HG03095 (cell line): ENCODE data around the gene LIMS1.
"Not testable (repeated sequence)": the region's sequence is repeated elsewhere in the genome, so short reads cannot be mapped to it uniquely, and the experiment has no call there.

Experiments used
- ATAC-seq: cut with Tn5 transposase; IDR thresholded peaks from one replicate; pipeline ENCODE4 v1.9.1; 2021; ENCODE audit warnings: moderate library complexity; ENCODE audit not compliant: unreplicated experiment

Gene LIMS1

DNA sequence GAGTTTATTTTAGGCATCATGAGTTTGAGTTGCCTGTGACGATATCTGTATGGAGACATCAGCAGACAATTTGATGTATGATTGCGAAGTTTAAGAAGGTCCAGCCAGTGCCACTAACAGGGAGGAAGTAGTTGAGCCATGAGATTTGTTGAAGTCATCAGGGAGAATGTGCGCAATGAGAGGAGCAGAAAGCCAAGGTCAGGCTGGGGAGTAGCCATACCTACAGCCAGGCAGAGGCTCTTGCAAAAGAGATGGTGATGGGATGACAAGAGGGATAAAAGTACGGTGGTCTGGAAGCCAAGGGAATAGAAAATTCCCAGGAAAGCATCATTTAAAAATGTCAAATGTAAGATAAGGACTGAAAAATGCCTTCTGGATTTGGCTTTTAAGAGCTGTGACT, 51.2 kb downstream of the LIMS1 start:
- no peak for ATAC-seq

DNA sequence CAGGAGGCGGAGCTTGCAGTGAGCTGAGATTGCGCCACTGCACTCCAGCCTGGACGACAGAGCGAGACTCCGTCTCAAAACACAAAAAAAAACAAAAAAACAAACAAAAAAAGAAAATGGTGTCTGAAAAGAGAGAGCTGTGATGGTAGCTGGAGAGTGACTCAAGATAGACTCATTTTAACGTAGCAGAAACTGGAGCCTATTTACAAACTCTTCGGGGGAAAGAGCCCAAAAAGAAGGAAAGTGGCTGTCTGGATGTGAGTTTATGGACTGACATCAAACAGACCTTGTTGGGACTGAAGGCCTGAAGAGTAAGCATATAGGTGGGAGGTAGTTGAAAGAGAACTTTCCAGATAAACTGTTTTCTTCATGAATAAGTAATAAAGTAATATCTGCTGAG, 51.8 kb downstream of the LIMS1 start:
- ATAC-seq = no peak

DNA sequence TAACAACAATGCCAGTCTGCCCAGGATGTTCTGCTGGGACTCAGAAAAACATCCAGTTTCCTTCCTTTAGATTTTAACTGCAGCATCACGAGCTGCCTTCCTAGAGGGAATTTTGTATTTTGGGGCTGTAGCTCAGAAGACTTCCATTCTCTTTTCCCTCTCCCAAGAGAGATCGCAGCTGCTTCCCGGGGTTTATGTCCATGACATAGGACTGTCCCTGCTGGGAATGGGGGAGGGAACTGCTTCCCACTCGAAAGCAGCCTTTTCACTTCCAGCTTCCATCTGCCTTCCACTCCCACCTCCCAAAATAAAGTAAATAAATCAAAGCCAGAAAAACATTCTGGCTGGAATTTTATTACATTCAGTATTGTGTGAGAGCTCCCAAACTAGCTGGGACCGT, 52.4 kb downstream of the LIMS1 start:
- no peak for ATAC-seq

DNA sequence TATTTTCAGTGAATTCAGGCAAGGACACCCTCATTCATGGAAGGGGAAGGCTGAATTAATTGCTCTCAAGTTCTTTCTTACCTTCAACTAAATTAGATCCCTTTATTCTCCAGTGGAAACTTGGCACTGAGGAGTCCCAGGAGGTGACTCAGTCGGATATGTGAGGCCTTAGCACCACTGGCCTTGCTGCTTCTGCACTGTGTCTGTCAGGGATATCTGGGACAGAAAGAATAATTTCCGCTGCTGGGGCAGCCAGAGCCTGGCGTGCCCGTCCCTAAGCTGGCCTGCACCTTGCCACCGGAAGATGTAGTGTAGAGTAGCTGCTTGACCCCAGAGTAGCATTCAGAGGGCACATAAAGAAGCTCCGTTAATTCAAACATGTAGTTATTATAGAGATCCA, 53.4 kb downstream of the LIMS1 start:
- ATAC-seq = no peak

DNA sequence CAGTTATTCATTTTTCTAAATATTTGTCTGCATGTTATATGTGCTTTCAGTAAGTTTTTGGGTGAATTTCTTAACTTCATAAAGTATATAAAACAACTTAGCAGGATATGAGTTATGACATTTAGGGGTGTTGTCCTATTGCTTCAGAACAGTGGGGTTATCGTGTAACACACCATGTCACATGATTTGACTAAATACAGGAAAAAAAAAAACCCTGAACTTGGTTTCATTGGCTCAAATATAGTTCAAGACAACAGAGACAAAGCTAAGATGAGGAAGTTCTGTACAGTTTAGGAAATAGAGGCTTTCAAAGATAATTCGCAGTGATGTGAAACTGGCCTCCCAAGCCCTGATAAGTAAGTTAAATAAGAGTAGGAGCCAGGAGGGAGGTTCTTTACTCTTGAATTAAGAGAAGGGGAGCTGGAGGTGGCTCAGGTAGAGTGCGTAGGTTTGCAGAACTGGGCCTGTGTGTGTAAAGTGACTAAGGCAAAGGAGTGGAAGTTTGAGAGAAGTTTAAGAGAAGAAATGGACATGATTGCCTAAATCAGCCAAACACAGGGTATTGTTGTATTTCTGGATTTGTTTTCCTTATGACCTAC, 53.9 kb downstream of the LIMS1 start:
- no peak for ATAC-seq

DNA sequence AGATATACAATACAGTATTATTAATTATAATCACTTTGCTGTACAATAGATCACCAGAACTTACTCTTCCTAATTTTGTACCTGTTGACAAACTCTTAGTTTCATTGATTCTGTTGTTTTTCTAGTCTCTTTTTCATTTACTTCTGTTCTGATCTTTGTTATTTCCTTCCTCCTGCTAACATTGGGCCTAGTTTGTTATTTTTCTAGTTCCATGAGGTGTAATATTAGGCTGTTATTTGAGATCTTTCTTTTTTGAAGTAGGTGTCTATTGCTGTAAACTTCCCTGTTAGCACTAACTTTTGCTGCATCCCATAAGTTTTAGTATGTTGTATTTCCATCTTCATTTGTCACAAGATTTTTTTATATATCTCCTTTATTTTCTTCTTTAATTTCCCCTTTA, 55.1 kb downstream of the LIMS1 start:
- ATAC-seq = no peak

DNA sequence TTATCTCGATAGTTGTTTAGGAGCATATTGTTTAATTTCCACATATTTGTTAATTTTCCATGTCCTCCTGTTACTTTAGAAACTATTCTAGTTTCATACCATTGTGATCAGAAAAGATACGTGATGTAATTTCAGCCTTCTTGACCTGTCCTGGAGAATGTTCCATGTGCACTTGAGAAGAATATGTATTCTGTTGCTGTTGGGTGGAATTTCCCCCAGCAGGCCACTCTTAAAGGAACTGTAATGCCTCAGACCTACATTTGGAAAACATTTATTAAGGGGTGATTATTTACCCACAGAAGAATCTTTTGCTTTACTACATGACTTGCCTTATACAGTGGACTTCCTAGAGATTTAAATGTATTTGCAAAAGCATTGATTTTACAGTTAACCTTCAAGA, 55.5 kb downstream of the LIMS1 start:
- no peak for ATAC-seq

DNA sequence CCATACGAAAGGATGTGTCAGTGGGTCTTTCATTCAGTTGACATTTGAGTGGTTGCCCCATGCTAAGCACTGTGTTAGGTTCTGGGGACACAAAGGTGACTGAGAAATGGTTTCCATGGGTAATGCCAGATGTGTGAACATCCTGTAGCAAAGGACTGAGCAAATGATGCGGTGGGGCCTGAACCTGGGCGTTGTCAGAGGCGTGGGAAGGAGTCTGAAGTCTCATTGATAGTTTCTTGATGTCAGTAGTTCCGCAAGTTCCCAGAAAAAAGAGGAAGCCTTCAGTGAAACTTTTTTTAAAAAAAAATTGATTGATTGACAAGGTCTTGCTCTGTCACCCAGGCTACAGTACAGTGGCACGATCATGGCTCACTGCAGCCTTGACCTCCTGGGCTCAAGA, 56.9 kb downstream of the LIMS1 start:
- ATAC-seq = no peak

DNA sequence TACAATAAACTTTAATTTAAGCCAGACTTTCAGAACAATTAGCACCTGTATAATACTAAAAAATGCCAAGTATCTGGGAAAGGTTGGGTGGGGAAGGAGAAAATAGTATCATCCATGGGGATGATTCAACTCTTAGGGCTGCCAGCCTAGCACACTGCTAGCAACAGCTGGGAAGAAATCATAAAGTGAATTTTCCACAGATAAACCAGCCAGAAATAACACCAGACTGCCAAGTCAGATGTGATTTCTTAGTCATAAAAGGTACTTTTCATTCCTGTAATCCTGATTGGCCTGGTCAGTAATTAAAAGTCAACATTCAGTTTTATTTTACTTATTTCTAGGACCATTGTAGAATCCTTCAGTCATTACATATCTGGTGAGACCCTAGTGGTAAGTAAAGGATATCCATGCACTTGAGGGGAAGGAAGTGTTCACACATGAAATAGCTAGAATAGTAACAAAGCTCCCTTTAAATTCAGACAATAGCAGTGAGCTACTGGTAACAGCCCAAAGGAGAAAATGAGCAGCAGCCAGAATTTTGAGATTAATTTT, 59.4 kb downstream of the LIMS1 start:
- no peak for ATAC-seq

DNA sequence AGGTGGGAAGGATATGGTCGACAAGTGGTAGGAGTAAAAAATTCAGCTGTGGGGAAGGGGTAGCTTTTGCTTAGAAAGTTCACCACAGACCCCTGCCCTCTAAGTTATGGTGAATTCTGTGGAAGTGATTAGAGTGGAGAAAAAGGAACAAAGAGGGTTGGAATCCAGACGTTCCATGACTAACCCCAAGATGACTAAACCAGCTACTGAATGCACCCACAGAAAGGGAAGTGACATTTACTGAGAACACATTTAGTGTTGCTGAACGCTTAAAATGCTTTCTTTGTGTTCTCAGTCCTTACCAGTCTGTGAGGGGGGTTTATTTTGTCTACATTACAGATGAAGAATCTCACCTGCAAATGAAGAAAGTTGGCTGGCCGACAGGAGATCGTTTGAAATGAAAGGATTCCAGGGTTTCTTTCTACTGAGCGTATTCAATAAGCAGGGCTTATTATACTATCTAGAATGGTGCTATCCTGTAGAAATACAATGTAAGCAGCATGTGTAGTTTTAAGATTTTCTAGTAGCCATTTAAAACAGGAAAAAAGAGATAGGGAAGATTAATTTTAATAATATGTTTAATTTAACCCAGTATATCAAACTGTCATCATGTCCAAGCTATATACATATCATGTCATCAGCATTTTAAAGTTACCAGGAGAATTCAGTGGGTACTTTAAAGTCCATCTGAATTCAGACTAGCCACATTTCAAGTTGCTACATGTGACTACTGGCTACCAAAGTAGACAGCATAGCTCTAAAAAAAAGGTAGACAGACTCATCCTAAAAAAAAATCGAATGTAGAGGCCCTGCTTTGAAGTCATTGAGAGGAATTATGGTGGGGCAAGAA, 60.1 kb downstream of the LIMS1 start:
- peak; percentile 92 for ATAC-seq

DNA sequence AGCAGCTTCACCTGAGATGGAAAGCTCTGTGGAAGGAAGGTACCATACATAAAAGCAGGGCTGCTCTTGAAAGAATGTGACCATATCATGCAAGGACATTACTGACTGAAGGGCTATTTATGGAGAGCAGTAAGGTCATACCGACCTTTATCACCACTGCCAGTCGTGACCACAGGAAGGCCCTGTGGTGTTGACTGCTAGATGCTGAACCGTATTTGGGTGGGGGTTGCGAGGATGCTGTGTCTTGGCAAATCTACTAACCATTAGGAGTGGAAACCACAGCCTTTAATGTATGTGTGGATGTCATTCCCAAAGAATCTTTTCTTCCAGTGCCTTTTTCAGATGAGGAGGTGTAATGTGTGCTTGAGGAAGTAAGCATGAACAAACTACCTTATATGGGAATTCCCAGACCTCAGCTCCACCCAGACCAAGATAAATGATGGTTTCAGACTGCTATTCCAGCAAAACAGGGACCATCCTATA, 60.8 kb downstream of the LIMS1 start:
- ATAC-seq = peak; percentile 53

DNA sequence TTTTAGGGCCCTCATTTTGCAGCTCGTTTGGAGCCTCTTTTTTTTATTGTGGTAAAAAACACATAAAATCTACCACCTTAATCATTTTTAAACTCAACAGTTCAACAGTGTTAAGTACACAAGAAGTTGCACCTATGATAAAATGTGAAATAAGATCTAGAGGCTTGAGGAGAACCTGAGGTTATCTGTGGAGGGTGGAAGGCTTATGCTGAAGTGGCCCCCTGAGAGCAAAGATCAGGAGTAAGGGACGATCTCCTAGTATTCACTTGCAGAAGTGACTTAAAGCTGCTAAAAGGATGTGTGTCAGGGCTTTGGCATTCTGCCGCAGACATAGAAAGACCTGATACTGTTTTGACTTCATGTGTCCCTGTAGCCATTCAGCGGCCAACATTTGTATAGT, 61.5 kb downstream of the LIMS1 start:
- not testable (repeated sequence) for ATAC-seq

DNA sequence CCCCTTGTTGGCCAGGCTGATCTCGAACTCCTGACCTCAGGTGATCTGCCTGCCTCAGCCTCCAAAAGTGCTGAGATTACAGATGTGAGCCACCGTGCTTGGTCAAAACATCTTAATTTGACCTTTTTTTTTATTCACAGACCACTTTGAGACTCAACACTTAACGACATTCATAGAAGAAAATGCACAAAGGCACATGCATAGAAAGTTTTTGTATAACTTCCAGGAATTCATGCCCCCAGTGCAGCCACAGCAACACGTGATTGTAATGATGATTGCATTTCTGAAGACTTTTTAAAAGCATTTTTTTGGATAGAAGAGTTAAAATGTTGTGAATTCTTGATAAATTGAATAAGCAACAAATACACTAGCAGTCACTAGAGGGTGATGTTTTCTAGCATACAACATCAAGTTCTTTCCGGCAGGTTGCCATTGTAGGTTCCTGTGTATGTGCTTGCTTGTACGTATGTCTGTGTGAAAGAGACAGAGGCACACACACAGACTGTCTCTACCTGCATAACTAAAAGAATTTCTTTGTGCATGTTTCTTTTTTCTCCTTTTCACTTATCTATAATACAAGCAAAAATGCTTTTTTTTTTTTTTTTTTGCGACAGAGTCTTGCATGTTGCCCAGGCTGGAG, 63.0 kb downstream of the LIMS1 start:
- not testable (repeated sequence) for ATAC-seq

DNA sequence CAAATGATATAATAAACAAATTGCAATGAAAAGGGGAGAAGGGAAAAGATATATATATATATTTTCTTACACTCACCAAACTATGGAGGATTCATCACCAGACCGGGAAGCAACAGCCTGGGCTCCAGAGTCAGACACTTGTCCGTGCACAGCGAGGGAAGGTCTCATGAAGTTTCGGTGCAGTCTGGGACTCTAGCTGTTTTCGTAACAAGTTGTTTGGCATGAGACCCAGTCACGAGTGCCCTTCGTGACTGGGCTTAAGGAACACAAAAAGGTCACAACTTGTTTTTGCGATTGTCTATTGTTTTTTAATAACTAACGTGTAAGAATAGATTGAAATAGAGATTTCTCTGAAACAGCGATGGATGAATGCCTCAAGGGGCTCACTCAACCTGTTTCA, 66.9 kb downstream of the LIMS1 start:
- not testable (repeated sequence) for ATAC-seq

DNA sequence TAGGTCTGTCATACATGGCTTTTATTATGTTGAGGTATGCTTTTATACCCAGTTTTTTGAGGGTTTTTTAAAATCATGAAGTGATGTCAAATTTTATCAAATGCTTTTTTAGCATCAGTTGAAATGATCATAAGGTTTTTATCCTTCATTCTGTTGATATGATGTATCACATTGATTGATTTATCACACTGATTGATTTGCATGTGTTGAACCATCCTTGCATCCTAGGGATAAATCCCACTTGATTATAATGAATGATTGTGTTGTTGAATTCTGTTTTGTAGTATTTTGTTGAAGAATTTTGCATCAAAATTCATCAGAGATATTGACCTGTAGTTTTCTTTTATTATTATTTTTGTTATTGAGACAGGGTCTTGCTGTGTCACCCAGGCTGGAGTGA, 68.2 kb downstream of the LIMS1 start:
- no peak for ATAC-seq

DNA sequence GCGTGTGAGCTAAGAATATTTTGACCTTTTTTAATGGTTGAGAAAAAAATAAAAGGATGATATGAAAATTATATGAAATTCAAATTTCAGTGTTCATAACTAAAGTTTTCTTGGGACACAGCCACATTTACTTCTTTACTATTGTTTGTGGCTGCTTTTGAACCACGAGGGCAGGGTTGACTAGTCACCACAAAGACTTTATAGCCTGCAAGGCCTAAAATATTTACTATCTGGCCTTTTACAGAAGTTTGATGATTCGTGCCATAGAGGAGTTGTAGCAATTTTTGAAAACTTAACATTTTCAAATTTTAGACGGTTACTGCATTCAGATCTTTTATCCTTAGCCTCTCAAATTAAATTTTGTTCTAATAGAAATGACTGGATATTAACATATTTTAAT, 69.9 kb downstream of the LIMS1 start:
- no peak for ATAC-seq

DNA sequence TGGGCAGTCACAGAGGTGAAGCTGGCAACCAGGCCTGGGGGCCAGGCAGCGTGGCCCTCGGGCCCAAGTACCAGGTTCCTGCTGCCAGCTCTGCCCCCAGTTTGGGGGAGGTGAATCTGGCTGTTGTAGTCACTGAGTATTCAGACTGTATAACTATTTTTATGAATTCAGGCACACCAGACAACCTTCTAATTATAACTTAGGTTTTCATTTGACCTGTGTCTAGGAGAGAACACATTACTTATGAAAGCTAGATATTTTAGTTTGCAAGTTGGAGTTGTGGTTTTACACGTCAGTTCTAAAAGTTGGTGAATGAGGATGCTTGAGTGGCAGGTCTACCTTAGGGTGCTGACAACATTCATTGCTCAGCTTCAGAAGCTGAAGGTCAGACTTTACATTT, 71.7 kb downstream of the LIMS1 start:
- ATAC-seq = peak; percentile 58

DNA sequence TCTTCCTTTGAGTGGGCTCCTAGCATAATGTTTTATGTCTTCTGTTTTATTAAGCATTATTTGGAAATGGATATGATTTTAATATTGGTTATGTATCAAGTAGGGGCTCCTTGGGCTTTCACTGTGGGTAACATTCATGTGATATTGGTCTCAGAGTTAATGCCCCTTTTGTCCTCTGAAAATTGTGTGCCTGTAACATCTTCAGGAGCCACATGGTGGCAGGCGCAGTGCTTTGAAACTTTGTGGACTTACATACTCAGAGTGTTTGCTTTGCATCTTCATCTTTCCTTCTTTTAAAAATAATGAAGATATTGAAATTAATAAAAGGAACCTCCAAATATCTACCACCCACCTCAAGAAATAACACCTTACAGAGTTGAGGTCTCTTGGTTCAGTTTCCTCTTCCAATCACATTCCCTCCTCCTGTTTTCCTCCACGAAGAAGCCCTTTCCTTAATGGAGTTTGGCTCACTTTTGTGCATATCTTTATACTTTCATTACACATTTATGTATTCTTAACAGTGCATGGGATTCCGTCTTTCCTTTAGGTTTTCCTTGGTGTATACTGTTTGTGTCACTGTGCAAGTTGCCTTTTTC, 73.5 kb downstream of the LIMS1 start:
- ATAC-seq = no peak

DNA sequence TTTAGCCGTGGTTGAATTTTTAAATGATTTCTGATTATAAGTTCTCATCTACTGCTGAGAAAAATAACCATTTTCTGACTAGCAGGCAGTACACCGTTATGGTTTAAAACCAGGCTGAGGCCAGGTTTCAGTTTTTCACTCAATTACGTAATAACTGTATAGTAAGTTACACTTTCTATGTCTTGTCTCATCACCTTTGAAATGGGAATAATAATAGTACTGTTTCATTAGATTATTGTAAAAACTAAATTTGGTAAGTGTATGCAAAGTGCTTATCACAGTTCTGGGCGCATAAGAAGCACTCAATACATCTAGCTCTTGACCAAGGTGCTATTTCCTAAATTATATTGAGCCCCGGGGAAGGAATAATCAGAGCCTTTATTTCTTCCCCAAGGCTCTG, 76.8 kb downstream of the LIMS1 start:
- no peak for ATAC-seq

DNA sequence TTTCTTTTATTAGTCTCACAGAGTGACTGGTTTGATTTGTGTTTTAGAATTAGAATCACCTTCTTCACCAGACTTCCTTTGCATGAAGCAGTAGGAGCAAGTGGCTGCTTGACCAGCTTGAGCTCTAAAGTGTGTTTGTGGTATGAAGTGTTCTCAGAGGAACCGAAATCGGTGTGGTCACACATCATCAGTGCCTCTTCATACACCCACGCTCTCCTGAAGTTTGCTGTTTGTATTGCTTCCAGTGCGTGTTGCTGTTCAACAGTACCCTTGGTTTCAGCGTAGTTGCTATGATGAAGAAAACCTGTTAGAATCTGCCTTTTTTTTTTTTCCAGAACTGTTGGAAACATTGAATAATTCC, 77.9 kb downstream of the LIMS1 start:
- ATAC-seq = peak; percentile 73

DNA sequence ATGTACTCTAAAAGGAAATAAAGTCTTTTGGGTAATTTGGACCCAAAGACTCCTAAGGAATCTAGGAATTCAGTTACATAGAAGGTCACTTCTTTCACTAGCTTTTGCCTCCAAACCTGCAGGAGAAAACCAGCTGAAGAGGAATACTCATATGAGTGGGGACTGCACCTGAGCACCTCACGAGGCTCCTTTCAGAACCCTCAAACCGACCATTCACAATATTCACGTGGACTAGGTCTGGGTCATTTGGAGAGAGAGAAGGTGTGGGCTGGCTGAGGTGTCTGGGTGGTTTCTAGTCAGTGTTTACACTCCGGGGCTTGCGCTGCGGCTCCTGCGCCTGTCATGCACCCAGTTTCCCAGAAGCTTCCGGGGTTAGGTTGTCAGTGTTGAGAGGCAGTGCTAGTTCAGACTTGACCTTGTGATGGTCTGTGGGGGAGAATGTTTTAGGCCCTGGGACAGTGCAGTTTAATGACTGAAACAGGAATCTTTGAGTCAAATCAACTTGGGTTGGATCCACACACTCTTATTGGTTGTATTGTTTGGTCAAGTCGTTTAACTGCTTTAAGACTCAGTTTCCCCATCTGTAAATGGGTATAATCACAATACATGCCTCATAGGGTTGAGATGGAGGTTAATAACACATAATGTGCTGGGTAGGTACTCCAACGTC, 78.4 kb downstream of the LIMS1 start:
- ATAC-seq = peak; percentile 84
